Hepatocyte (in vitro differentiated cells): ENCODE measurements around the gene EFHD2. TPM values are rescaled to one million over a fixed set of nuclear protein-coding genes. Genes with fewer than 3 reads are reported as not detected.
"Not testable (repeated sequence)": the region's sequence is repeated elsewhere in the genome, so short reads cannot be mapped to it uniquely, and the experiment has no call there.

Source experiments
- DNase-seq: peaks from one replicate; pipeline ENCODE4 v3.0.0-alpha.2; 2016; ENCODE audit warnings: low spot score
- H2AFZ ChIP-seq: fragments of 200-600 bp; sonication (generic); 2 replicates; pipeline ENCODE4 v1.6.0; 2016; ENCODE audit warnings: antibody characterized with exemption, mild to moderate bottlenecking
- H3K27ac ChIP-seq: fragments of 200-600 bp; sonication (generic); 2 replicates; pipeline ENCODE4 v1.5.1; 2016; ENCODE audit warnings: mild to moderate bottlenecking
- H3K27me3 ChIP-seq: fragments of 200-600 bp; sonication (generic); 2 replicates; pipeline ENCODE4 v1.6.1; 2016
- H3K36me3 ChIP-seq: fragments of 200-600 bp; sonication (generic); replicated peaks from 2 replicates; pipeline ENCODE4 v1.5.1; 2016; ENCODE audit warnings: low read depth; ENCODE audit not compliant: insufficient read depth
- H3K4me1 ChIP-seq: fragments of 200-600 bp; sonication (generic); 2 replicates; pipeline ENCODE4 v1.5.1; 2016; ENCODE audit warnings: mild to moderate bottlenecking, moderate library complexity; ENCODE audit not compliant: insufficient read depth
- H3K4me2 ChIP-seq: fragments of 200-600 bp; sonication (generic); 2 replicates; pipeline ENCODE4 v1.6.0; 2016
- H3K4me3 ChIP-seq: fragments of 200-600 bp; sonication (generic); 2 replicates; pipeline ENCODE4 v1.5.1; 2016; ENCODE audit warnings: mild to moderate bottlenecking
- H3K79me2 ChIP-seq: fragments of 200-600 bp; sonication (generic); 2 replicates; pipeline ENCODE4 v1.6.0; 2017; ENCODE audit warnings: mild to moderate bottlenecking
- H3K9me2 ChIP-seq: fragments of 200-600 bp; sonication (generic); replicated peaks from 2 replicates; pipeline ENCODE4 v1.6.0; 2017; ENCODE audit warnings: mild to moderate bottlenecking; ENCODE audit not compliant: insufficient read depth
- H3K9me3 ChIP-seq: fragments of 200-600 bp; sonication (generic); 2 replicates; pipeline ENCODE4 v1.5.1; 2016; ENCODE audit warnings: low read depth, mild to moderate bottlenecking
- H4K20me1 ChIP-seq: fragments of 200-600 bp; sonication (generic); 2 replicates; pipeline ENCODE4 v1.6.0; 2016; ENCODE audit warnings: mild to moderate bottlenecking; ENCODE audit not compliant: insufficient read depth, poor library complexity, severe bottlenecking
- EZH2 ChIP-seq: fragments of 200-600 bp; sonication (generic); IDR thresholded peaks from 2 replicates; pipeline ENCODE4 v1.6.1; 2016; ENCODE audit warnings: antibody characterized with exemption, mild to moderate bottlenecking, borderline replicate concordance
- EZH2phosphoT487 ChIP-seq: fragments of 200-600 bp; sonication (generic); IDR thresholded peaks from one replicate; pipeline ENCODE4 v1.6.1; 2018; ENCODE audit warnings: antibody characterized with exemption, mild to moderate bottlenecking, low read depth, moderate library complexity; ENCODE audit not compliant: unreplicated experiment, severe bottlenecking
- WGBS: methylation state at CpG from one replicate; pipeline ENCODE4 v1.1.6; 2016; ENCODE audit warnings: low lambda C conversion rate; ENCODE audit errors: missing lambda C conversion rate; 5-methylcytosine and 5-hydroxymethylcytosine counted together
- polyA plus RNA-seq: library from polyadenylated mRNA; unstranded; fragments of >200 nt; fragmentation: Nextera tagmentation; extraction: Ambion mirVana; gene quantifications from 2 replicates; pipeline ENCODE4 v1.2.1, GENCODE V29; 2016
- total RNA-seq: library from RNA; depleted of rRNA; stranded (reverse); fragments of >200 nt; gene quantifications from 2 replicates; pipeline ENCODE4 v1.2.3, GENCODE V29; 2014
- TF ChIP-seq, protein P1 (sequence below): fragments of 200-600 bp; sonication (generic); IDR thresholded peaks from 2 replicates; pipeline ENCODE4 v1.5.1; 2016; ENCODE audit warnings: antibody characterized with exemption, mild to moderate bottlenecking; ENCODE audit not compliant: poor library complexity

The EFHD2 gene
- total and polyA plus RNA-seq, 2 experiments from 2014 or later = 34.4 to 63.7 TPM

DNA sequence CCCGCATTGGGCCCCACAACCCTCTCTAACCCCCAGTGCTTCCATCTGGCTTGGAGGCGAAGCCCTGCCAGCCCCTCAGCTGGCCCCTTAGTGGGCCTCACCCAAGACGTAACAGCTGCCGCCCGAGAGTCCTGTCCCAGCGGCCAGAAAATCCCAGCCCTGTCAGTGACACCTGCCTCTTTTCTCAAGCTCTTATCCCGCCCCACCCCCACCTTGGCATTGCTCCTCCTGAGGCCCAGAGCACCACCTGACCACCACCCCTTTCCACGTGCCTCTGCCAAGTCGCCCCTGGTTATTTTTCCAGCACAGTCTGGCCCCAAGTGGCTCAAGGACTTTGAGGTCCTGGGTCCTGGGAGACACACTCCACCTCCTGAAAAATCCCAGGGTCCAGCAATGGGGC is 22.6 kb downstream of the EFHD2 start:
- TF ChIP-seq EZH2phosphoT487 (no peak), EZH2 (no peak)
- TF ChIP-seq, protein P1, sequence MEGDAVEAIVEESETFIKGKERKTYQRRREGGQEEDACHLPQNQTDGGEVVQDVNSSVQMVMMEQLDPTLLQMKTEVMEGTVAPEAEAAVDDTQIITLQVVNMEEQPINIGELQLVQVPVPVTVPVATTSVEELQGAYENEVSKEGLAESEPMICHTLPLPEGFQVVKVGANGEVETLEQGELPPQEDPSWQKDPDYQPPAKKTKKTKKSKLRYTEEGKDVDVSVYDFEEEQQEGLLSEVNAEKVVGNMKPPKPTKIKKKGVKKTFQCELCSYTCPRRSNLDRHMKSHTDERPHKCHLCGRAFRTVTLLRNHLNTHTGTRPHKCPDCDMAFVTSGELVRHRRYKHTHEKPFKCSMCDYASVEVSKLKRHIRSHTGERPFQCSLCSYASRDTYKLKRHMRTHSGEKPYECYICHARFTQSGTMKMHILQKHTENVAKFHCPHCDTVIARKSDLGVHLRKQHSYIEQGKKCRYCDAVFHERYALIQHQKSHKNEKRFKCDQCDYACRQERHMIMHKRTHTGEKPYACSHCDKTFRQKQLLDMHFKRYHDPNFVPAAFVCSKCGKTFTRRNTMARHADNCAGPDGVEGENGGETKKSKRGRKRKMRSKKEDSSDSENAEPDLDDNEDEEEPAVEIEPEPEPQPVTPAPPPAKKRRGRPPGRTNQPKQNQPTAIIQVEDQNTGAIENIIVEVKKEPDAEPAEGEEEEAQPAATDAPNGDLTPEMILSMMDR = no peak
- peak; percentile 54 for DNase-seq
- Histone ChIP-seq H3K4me2 (no peak overlapping the region), H3K9me3 (no peaks in the 10 kb centered on the region), H4K20me1 (no peaks in the 10 kb centered on the region), H3K4me1 (peaks cover 9% of the 10 kb centered on the region), H3K4me3 (no peak overlapping the region), H3K27me3 (no peaks in the 10 kb centered on the region), H3K27ac (no peak overlapping the region), H3K79me2 (no peaks in the 10 kb centered on the region), H2AFZ (no peak overlapping the region), H3K9me2 (no peaks in the 10 kb centered on the region), H3K36me3 (no peaks in the 10 kb centered on the region)
- WGBS = 60% methylated on average over 5 of the region's 9 CpGs

DNA sequence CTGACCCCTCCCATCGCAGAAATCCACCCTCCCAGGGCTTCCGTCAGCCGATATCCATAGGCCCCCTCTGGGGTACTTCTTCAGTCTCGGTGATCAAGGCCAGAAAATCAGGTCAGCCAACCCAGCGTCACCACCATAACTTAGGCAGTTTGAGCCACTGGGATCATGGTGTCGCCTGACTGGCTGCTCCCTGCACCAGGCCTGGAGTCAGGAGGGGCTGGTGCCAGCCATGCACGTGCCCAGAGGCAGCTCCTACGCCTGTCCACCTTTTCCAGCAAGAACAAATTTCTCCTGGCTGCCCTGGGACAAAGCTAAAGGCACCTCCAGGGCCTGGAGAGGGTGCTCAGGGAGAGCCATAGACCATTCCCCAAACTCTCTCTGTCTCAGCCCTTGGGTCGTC is 23.8 kb downstream of the EFHD2 start:
- no peaks in the 10 kb centered on the region for H3K9me2 ChIP-seq
- no peaks in the 10 kb centered on the region for H3K79me2 ChIP-seq
- no peak overlapping the region for H2AFZ ChIP-seq
- WGBS = 89% methylated on average over 9 of the region's 9 CpGs
- H3K4me3 ChIP-seq = no peak overlapping the region
- H3K4me2 ChIP-seq = no peak overlapping the region
- H4K20me1 ChIP-seq = no peaks in the 10 kb centered on the region
- TF ChIP-seq, protein P1 = no peak
- no peak for TF ChIP-seq EZH2phosphoT487
- TF ChIP-seq EZH2 = no peak
- H3K27ac ChIP-seq = no peak overlapping the region
- peaks cover 8% of the 10 kb centered on the region for H3K4me1 ChIP-seq
- no peaks in the 10 kb centered on the region for H3K9me3 ChIP-seq
- no peak for DNase-seq
- H3K36me3 ChIP-seq = no peaks in the 10 kb centered on the region
- no peaks in the 10 kb centered on the region for H3K27me3 ChIP-seq

DNA sequence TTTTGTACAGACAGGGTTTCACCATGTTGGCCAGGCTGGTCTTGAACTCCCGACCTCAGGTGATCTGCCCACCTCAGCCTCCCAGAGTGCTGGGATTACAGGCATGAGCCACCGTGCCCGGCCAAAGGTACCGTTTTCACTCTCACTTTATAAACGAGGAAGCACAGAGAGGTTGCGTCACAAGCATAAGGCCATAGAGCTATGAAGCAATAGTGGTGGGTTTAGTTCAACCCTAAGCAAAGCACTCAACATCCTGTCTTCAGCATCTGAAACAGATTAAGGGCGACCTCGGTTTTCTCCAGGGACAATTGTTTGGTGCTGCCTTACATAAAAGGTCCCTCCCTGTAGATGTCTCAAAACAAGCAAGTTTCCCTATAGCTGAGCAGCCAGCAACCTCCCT is 25.1 kb downstream of the EFHD2 start:
- H3K36me3 ChIP-seq, H4K20me1 ChIP-seq, H3K27me3 ChIP-seq, H3K4me1 ChIP-seq, H3K9me2 ChIP-seq, DNase-seq, H2AFZ ChIP-seq, H3K9me3 ChIP-seq, H3K4me3 ChIP-seq, H3K79me2 ChIP-seq, H3K27ac ChIP-seq, H3K4me2 ChIP-seq: not testable (repeated sequence)
- 59% methylated on average over 8 of the region's 8 CpGs for WGBS

DNA sequence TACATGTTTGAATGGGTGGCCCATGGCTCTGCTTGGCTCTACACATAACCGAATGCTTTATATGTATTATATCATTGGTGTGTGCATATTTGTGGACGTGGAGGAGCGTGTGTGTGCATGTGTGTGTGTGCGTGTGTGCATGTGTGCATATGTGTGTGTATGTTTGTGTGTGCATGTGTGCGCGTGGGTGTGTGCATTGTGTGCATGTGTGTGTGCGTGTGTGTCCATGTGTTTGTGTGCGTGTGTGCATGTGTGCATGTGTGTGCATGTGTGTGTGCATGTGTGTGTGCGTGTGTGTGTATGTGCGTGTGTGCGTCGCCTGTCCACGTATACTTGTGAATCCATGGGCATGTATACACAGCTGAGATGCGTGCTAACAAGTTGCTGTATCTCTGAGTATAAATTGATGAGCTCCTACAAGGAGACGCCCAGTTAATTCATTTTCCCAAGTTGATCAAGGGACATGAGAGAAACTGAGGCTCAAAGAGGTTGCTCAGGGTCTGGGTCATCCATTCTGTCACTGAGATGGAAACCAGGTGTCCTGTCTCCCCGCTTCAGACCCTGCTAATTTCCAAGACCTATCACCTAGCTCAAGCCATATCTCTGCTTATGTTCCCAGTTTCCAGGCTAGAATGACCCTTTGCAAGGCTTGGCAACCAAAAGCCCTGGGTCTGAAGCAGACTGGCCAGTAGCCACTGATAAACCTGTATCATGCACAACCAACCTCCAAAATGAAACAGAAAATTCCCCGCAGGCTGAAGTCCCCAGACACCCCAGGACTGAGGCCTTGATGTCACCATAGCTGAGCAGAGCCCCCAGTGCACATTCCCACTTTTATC is 25.8 kb downstream of the EFHD2 start:
- H4K20me1 ChIP-seq = no peaks in the 10 kb centered on the region
- H3K27ac ChIP-seq = no peak overlapping the region
- TF ChIP-seq EZH2phosphoT487 (no peak), EZH2 (no peak)
- TF ChIP-seq, protein P1 = no peak
- H3K9me2 ChIP-seq = no peaks in the 10 kb centered on the region
- H3K4me2 ChIP-seq = no peak overlapping the region
- no peak overlapping the region for H3K4me3 ChIP-seq
- H3K79me2 ChIP-seq = no peaks in the 10 kb centered on the region
- H3K36me3 ChIP-seq = no peaks in the 10 kb centered on the region
- peaks cover 8% of the 10 kb centered on the region for H3K4me1 ChIP-seq
- no peaks in the 10 kb centered on the region for H3K27me3 ChIP-seq
- no peaks in the 10 kb centered on the region for H3K9me3 ChIP-seq
- 94% methylated on average over 15 of the region's 17 CpGs for WGBS
- no peak overlapping the region for H2AFZ ChIP-seq
- no peak for DNase-seq
